Fibroblast of skin of left biceps (primary cell): ENCODE measurements around the gene FAM111A.

Source experiments
- DNase-seq, 2 experiments: peaks; one replicate each; pipeline ENCODE4 v3.0.0-alpha.2; 2013; ENCODE audit warnings: low read depth in 2 of 2

Gene FAM111A

DNA sequence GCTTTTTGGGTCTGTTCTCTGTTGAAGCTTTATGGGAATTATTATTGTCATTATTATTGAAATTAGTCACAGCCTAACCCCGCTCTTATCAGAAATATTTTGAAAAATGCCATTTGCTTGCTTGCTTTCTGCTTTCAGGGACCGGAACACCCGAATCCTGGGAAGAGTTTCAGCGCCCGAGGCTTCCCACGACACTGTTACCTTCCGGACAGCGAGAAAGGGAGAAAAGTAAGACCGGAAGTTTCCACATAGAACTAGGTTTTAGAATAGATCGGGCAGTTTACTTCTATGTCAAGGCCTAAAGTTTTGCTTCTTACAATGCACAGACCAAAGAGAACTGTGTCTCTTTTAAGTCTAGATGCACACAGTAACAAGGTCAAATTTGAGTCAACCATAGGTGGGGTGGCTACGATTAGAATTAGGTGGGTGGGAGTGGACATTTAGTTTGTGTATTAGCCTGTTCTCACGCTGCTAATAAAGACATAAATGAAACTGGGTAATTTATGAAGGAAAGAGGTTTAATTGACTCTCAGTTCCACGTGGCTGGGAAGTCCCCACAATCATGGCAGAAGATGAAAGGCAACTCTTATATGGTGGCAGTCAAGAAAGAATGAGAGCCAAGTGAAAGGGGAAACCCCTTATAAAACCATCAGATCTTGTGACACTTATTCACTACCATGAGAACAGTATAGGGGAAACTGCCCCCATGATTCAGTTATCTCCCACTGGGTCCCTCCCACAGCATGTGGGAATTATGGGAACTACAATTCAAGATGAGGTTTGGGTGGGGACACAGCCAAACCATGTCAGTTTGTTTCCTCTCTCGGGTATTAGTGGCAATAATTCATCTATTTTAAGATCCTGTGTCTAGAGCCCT, 57.1 kb downstream of the FAM111A start:
- DNase-seq: no peak

DNA sequence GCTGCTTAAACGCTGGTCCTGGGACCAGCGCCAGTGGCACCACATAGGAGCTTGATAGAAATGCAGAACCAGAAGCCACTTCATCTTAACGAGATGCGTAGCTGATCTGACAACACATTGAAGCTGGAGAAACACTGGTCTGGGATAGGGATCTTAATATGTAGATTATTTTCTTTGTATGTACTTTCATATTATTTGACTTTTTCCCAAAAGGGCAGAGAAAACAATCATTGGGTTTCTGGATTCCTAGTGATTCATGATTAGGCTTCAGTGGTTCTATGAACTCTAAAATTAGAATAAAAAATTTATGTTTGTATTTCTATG, 57.7 kb downstream of the FAM111A start:
- no peak for DNase-seq

DNA sequence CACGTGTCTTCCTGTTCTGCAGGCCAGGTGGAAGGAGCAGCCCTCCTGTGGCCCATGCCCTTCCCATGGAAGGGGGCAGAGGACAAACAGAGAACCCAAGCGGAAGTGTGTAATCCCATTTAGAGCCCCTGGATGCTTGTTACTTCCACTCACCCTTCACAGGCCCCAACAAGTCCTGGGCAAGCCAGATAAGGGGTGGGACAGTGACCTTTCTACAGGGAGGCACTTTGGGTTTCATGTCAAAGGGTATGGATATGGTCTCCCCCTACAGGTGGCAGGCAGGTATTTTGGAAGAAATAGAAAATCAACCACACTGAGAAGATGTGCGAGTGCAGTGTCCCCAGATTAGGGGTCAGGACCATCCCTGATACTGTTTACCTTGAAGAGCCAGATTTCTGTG, 58.7 kb downstream of the FAM111A start:
- no peak for DNase-seq
